GM21367 (cell line): ENCODE results near the gene RAB3A.
"Not testable (repeated sequence)": the region's sequence is repeated elsewhere in the genome, so short reads cannot be mapped to it uniquely, and the experiment has no call there.

Source experiments
- ATAC-seq: cut with Tn5 transposase; IDR thresholded peaks from one replicate; pipeline ENCODE4 v1.9.1; 2021; ENCODE audit not compliant: unreplicated experiment

The RAB3A gene

DNA sequence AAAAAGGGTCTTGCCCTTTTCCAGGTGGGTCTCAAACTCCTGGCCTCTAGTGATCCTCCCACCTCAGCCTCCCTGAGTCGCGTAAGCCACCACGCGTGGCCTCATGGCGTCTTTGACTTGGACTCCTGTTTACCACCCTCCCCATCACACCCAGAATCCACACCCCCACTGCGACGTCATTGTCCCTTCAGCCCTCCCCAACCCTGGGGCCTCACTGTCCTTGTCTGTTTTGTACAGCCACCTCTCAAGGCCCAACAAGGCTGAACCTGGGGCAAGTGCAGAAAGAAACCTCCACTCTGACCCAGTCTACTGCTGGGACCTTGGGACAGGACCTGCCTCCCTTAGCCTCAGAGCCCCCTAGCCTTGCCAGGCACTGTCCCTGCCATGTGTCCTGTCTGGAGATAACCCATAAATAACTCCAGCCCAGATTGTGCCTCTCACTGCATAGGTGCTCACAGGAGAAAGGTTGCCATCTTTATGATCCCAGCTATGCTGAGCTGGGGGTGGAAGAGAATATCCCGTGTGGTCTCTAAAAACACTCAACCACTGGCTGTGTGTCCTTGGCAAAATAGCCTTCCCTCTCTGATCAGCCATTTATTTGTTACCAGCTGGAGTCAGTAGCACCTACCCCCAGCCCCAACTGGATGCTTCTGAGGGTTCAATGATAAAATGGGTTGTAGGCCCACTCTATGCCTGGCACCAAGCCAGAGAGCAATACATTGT, 32.1 kb downstream of the RAB3A start:
- ATAC-seq: no peak

DNA sequence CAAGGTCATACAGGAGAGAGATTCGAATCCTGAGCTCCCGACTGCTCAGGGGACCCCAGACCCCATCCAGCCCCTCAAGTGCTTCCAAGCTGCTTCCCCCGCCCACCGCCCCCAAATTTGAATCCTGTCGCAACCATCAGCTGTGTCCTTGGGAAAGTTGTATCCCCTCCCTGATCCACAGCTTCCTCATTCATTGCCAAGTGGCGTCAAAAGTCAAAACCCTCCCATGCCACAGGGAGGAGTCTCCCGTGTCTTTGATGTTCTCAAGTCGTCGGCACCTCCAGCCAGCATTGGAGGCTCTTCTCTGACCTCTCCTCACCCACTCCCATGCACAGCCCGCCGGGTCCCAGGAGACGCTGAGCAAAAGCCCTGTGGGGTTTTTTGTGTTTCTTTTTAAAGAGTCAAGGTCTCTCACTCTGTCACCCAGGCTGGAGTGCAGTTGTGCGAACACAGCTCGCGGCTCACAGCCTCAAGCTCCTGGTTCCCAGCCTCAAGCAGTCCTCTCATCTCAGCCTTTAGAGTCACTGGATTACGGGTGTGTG, 33.1 kb downstream of the RAB3A start:
- no peak for ATAC-seq

DNA sequence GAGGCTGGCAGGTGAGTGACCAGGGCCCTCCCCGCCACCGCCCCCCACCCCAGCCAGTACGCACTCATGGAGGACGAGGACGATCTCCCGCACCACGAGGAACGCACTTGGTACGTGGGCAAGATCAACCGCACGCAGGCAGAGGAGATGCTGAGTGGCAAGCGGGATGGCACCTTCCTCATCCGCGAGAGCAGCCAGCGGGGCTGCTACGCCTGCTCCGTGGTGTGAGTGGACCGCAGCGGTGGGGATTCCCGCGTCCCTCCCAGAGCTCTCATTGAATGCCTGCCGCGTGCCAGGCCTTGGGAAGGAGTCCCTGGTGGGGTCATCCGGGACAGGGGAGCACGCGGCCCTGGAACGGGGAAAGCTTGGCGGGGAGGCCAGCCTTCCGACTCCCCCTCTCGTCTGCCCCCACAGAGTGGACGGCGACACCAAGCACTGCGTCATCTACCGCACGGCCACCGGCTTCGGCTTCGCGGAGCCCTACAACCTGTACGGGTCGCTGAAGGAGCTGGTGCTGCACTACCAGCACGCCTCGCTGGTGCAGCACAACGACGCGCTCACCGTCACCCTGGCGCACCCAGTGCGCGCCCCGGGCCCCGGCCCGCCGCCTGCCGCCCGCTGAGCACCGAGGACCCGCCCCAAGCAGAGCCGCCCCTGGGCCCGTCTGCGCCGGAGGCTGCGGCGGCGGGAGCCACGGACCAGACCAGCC, 35.0 kb downstream of the RAB3A start:
- ATAC-seq: no peak

DNA sequence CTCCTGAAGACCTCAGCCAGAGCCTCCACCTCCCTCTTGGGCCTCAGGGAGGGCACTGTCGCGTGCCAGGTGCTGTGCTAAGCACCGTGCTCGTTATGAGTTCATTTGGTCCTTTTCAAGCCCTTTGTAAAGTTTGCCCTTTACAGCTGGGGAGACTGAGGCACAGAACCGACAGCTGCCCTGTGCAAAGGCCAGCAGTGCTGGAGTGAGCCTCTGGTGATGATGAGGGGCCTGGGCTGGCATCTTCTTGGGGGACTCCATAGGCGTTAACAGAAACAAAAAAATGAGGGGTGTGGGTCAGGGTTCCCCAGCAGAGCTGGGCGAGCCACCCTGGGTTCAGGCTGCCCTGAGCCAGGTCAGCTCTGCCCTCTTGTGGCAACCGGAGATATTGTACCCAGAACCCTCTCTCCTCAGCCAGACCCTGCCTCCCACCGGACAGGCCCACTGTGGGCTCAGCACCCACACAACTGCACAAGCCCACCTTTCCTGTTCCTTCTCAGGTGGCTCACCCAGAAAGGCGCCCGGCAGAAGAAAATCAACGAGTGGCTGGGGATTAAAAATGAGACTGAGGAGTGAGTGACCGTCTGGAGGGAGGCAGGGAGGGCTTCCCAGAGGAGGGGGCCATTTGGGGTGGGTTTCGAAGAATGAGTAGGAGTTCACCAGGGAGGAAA, 35.7 kb downstream of the RAB3A start:
- no peak for ATAC-seq

DNA sequence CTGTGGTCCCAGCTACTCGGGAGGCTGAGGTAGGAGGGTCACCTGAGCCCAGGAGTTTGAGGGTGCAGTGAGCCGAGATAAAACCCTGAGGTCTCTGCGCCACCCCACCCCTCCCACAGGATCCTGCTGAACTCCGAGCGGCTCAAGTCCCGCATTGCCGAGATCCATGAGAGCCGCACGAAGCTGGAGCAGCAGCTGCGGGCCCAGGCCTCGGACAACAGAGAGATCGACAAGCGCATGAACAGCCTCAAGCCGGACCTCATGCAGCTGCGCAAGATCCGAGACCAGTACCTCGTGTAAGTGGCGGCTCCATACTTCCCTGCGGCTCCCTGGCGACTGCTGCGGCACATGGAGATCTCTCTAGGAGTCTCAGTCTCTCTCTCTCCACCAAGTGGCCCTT, 36.8 kb downstream of the RAB3A start:
- ATAC-seq: no peak

DNA sequence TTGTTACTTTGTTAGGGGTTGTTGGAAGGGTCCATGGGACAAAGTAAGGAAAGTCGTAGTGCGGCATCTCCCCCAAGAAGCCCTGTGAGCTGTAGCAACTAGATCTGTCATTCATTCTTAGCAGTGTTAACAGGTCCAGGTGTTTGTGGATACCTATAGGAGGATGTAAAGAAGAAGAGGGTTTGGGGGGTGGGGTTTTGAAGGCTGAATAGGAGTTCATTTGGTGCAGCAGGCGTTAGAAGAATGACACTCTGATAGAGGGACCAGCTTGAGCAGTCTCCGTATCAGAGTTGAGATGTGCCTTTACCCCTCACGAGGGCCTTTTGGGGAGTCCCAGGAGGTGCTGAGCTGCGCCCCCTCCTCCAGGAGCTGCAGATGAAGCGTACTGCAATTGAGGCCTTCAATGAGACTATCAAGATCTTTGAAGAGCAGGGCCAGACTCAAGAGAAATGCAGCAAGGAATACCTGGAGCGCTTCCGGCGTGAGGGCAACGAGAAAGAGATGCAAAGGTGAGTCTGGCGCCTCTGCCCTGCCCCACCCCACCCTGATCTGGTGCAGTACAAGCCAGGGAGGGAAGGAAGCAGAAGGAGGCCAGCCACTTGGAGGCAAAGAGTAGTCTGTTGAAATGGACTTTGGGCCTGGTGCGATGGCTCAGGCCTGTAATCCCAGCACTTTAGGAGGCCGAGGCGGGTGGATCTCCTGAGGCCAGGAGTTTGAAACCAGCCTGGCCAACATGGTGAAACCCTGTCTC, 37.9 kb downstream of the RAB3A start:
- ATAC-seq: no peak

DNA sequence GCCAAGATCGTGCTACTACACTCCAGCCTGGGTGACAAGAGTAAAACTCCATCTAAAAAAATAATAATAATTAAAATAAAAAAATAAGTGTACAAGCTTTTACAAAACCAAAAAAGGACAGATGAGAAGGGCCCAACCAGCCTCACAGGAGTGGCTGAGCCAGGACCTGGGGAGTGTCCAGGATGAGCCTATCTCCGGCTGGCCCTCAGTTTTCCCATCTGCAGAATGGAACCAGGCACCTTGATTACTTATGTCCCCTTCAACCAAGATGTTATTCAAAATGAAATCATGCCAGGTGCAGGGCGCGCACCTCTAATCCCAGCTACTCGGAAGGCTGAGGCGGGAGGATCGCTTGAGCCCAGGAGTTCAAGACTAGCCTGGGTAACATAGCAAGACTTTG, 39.8 kb downstream of the RAB3A start:
- ATAC-seq: no peak

DNA sequence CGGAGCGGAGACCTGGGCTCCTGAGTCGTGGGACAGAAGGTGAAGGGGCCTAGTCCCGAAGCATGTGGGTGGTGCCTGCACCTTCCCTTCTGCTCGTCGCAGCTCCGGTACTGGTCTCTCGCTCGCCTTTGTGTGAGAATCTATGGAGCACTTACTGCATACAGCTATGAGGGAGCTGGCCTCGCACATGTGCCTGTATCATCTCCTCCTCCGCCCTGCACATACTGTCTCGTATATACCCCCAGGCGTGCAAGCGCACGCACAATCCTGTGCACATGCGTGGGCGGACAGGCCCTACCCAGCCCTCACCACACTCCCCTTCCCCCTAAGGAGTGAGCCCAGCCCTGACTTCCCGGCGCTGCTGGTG, 42.2 kb downstream of the RAB3A start:
- no peak for ATAC-seq

DNA sequence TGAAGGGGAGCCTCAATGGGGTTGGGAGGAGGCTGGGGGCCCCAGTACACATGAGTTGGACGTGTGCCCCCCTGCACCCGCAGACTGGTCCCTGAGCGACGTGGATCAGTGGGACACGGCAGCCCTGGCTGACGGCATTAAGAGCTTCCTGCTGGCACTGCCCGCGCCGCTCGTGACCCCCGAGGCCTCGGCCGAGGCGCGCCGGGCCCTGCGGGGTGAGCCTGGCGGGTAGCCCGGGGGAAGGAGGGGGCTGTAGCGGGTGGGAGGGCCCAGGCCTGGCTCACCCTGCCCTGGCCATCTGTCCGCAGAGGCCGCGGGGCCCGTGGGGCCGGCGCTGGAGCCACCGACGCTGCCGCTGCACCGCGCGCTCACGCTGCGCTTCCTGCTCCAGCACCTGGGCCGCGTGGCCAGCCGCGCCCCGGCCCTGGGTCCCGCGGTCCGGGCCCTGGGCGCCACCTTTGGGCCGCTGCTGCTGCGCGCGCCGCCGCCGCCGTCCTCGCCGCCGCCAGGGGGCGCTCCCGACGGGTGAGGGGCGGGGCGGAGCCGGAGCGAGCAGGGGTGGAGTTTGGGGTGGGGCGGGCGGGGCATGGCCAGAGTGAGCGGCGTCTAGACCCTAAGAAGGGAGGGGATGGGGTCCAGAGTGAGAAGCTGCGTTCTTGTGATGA, 42.7 kb downstream of the RAB3A start:
- no peak for ATAC-seq

DNA sequence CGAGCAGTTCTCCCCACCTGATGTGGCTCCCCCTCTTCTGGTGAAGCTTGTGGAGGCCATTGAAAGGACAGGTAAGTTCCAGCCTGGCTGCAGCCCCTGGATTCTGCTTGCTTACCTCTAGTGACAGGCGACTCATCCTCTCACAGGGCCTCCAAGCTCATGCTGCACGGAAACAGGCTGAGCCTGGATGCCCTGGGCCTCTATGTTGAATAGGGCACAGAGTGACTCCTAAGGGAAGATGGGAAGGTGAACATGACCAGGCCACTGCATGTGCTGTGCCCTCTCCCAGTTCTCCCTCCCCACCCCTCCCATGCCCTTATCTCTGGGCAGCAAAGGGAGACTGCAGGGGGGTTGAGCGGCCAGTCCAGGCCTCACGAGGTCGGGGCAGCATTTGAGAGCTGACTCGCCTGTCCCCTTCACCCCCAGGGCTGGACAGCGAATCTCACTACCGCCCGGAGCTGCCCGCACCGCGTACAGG, 43.3 kb downstream of the RAB3A start:
- no peak for ATAC-seq

DNA sequence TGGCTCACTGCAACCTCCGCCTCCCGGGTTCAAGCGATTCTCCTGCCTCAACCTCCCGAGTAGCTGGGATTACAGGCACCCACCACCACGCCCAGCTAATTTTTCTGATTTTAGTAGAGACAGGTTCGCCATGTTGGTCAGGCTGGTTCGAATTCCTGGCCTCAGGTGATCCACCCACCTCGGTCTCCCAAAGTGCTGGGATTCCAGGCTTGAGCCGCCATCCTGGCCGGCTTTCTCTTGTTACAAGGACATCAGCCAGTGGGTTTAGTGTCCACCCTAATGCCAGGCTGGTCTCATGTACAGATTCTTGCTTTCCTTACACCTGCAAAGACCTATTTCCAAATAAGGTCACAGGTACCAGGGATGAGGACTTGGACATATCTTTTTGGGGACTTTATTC, 44.0 kb downstream of the RAB3A start:
- no peak for ATAC-seq

DNA sequence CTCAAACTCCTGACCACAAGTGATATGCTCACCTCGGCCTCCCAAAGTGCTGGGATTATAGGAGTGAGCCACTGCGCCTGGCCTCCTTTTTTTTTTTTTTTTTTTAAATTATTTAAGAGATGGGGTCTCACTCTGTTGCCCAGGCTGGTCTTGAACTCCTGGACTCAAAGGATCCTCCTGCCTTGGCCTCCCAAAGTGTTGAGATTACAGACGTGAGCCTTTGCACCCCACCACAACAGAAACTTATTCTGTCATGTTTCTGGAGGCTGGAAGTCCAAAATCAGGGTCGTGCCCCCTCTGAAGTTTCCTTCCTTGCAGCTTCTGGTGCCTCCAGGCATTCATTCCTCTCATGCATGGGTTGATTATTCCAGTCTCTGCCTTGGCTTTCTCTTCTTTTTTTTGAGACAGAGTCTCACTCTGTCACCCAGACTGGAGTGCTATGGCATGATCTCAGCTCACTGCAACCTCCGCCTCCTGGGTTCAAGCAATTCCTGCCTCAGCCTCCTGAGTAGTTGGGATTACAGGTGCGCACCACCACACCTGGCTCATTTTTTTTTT, 44.7 kb downstream of the RAB3A start:
- not testable (repeated sequence) for ATAC-seq

DNA sequence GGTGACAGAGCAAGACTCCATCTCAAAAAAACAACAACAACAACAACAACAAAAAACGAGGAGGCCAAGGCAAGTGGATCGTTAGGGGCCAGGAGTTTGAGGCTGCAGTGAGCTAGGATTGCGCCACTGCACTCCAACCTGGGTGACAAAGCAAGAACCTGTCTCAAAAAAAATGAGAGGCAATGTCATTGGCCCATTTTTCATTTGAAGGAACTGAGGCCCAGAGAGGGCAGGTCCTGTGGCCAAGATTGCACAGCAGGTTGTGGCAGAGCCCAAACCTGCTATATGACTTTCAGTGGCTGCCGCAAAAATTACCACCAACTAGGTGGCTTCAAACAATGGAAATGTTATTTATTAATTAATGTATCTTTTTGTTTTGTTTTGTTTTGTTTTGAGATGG, 45.4 kb downstream of the RAB3A start:
- ATAC-seq: no peak

DNA sequence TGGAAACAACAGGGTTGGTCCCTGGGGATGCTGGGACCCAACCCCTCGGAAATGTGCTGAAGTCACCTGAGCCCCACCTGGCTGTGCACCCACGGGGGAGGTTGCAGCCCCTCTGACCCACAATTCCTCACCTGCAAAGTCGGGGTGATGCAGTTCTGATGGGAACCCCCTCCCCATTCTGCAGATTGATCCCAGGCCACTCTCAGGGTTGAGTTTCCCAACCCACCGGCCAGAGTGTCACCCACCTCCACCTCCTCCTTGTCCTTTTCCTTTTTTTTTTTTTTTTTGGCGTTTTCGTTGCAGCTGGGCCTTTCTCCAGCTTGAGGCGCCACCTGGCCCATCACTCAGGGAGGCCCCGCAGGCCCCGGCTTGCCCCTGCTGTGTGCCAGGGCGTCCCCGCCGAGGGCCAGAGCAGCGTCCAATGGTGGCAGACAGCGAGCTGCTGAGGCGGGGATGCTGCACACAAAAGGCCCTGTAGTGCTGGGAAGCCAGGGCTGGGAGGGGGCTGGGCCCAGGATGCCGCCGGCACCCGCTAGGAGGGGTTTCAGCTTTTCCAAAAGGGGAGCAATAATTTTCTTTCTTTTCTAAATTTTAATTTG, 46.3 kb downstream of the RAB3A start:
- no peak for ATAC-seq

DNA sequence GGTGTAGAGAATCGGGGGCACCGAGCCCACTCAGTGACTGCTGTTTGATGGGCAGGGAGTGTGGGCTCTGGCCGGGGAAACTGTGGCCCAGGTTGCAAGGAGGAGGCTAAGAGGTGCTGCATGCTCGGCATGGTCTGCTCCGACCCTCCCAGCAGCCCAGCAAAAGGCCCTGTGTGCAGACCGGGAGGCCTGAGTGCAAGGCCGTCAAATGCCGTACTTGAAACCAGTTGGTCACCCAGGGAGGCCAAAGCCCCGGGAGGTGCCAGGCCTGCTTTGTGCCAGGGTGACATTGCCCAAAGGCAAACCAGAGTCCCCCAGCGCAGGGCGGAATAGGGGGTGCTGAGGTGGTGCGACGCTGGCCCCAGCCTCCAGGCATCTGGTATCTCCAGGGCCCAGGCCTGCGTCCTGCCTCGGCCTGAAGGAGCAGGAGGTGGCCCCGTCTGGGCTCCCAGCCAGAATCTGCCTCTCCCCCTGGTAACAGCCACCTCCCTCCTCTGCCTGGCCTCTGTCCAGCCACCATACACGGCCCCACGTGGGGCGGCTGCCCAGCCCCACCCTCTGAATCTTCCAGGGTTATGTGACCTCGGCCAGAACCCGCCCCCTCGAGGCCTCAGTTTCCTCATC, 46.9 kb downstream of the RAB3A start:
- ATAC-seq: no peak

DNA sequence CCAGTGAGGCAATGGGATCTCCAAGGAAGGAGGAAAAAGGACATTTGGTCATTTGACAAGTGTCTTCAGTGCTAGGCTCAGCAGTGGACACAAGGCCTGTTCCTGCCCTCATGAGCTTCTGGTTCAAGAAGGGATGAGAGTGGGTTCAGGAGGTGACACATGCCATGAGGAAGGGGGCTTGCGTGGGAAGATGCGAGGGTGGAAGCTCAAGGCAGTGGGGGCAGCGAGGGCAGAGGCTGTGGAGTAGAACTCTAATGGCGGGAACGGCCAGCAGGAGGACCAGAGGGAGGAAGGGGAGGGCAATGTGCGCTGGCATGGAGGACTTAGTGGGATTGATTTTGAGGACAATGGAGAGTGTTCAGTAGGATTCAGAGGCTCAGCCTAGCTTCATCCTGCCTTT, 47.6 kb downstream of the RAB3A start:
- ATAC-seq: no peak

DNA sequence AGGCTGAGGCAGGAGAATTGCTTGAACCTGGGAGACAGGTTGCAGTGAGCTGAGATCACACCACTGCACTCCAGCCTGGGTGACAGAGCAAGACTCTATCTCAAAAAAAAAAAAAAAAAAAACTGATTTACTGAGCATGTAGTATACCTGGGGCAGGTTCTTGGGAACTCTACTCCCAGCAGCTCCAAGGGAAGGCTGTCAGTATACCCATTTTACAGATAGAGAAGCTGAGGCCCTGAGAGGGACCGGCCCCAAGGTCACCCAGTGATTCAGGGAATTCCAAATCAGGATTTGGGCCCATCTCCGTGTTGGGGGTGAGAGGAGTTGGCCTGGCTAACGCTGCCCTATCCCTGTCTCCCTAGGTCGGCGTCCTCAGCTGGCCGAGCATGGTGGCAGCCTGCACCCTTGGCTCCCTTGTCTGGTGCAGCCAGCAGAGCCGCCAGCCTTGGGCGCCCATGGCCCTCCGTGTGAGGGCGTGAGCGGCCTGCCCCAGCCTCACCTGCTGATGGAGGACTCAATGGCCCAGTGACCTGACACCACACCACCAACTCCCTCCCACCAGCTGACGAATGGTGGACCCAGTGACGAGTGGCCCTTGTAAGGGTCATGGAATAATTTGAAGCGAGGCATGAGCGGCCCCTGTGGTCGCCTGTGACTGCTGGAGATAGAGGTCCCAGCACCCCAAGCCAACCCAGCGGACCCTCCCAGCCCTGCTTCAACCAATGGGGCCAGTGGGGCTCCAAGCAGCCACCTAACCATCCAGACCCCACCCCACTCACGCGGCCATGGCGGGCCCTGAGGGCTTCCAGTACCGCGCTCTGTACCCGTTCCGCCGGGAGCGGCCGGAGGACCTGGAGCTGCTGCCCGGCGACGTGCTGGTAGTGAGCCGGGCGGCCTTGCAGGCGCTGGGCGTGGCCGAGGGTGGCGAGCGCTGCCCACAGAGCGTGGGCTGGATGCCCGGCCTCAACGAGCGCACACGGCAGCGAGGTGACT, 48.5 kb downstream of the RAB3A start:
- ATAC-seq: no peak

DNA sequence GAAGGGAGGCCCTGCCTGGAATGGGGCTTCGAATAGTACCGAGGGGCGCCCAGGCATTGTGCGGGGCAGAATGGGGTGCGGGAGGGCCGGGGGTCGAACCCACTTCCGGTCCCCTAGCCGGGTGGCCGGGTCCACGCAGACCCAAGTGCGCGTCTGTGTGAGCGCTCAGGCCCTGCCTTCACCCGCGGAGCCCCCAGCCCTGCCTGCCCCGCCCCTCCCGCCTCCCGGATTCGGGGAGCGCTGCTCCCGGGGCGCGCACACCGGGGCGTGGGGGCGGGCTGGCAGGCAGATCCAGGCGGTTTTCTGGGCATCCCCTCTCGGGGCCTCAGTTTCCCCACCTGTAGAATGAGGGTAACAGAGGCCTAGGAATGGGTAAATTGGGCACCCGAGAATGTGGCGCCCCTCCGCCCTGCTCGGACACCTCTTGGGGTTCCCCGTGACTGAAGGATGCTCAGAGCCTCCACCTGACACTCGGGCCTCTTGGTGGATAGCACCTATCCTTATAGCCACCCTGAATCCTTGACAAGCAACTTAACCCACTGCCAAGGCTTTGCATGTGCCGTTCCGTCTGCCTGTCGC, 50.2 kb downstream of the RAB3A start:
- ATAC-seq: no peak
